ENCODE measurements around the gene KRTAP9-4.
"Not testable (repeated sequence)": the region's sequence is repeated elsewhere in the genome, so short reads cannot be mapped to it uniquely, and the experiment has no call there.

KRTAP9-4 gene

GRCh38 chr17:41265078-41265477 lies 15.6 kb downstream of the KRTAP9-4 start, which contains the start of gene KRTAP9-6:
TSS of gene KRTAP9-6 (plus strand) at chr17:41265378. CDS start at chr17:41265378, 0 bp downstream.
- DNase-seq (ENCODE audit: low read depth in 2 of 2), result no peak

GRCh38 chr17:41267711-41268110 lies 18.2 kb downstream of the KRTAP9-4 start:
- DNase-seq (ENCODE audit: low read depth in 2 of 2), result no peak

GRCh38 chr17:41271323-41271722 lies 21.8 kb downstream of the KRTAP9-4 start:
- DNase-seq (ENCODE audit: low read depth in 2 of 2), result not testable (repeated sequence)

GRCh38 chr17:41271858-41272257 lies 22.4 kb downstream of the KRTAP9-4 start:
- no peak for DNase-seq (ENCODE audit: low read depth in 2 of 2)

GRCh38 chr17:41275648-41276190 lies 26.2 kb downstream of the KRTAP9-4 start, which contains the start of gene KRTAP9-7:
TSS of gene KRTAP9-7 (plus strand) at chr17:41275698. CDS start at chr17:41275698, 0 bp downstream.
- DNase-seq (ENCODE audit: low read depth in 2 of 2), result not testable (repeated sequence)

- DNase-seq (ENCODE audit: low read depth in 2 of 2), result no peak
Observed at GRCh38 chr17:41278176-41278955, 28.9 kb downstream of the KRTAP9-4 start.

- no peak for DNase-seq (ENCODE audit: low read depth in 2 of 2)
Observed at GRCh38 chr17:41284043-41284442, 34.6 kb downstream of the KRTAP9-4 start.

GRCh38 chr17:41284546-41284945 lies 35.1 kb downstream of the KRTAP9-4 start:
- DNase-seq (ENCODE audit: low read depth in 2 of 2), result no peak

GRCh38 chr17:41287050-41287449 lies 37.6 kb downstream of the KRTAP9-4 start:
- no peak for DNase-seq (ENCODE audit: low read depth in 2 of 2)

- DNase-seq (ENCODE audit: low read depth in 2 of 2), result no peak
Observed at GRCh38 chr17:41294016-41294415, 44.5 kb downstream of the KRTAP9-4 start.

- no peak for DNase-seq (ENCODE audit: low read depth in 2 of 2)
Observed at GRCh38 chr17:41296846-41297245, 47.4 kb downstream of the KRTAP9-4 start.

GRCh38 chr17:41298458-41299135 lies 49.1 kb downstream of the KRTAP9-4 start:
- no peak for DNase-seq (ENCODE audit: low read depth in 2 of 2)

All from stimulated activated CD4-positive, alpha-beta T cell treated with anti-CD3 and anti-CD28 coated beads, Interleukin-15, amount 100 ng/mL, for 48 hours (primary cell).